GM21723 (cell line): ENCODE measurements around the gene IFITM5.
"Not testable (repeated sequence)": the region's sequence is repeated elsewhere in the genome, so short reads cannot be mapped to it uniquely, and the experiment has no call there.

Experiments
- ATAC-seq: cut with Tn5 transposase; IDR thresholded peaks from one replicate; pipeline ENCODE4 v1.9.1; 2021; ENCODE audit warnings: mild to moderate bottlenecking, moderate library complexity; ENCODE audit not compliant: unreplicated experiment

Gene IFITM5

DNA sequence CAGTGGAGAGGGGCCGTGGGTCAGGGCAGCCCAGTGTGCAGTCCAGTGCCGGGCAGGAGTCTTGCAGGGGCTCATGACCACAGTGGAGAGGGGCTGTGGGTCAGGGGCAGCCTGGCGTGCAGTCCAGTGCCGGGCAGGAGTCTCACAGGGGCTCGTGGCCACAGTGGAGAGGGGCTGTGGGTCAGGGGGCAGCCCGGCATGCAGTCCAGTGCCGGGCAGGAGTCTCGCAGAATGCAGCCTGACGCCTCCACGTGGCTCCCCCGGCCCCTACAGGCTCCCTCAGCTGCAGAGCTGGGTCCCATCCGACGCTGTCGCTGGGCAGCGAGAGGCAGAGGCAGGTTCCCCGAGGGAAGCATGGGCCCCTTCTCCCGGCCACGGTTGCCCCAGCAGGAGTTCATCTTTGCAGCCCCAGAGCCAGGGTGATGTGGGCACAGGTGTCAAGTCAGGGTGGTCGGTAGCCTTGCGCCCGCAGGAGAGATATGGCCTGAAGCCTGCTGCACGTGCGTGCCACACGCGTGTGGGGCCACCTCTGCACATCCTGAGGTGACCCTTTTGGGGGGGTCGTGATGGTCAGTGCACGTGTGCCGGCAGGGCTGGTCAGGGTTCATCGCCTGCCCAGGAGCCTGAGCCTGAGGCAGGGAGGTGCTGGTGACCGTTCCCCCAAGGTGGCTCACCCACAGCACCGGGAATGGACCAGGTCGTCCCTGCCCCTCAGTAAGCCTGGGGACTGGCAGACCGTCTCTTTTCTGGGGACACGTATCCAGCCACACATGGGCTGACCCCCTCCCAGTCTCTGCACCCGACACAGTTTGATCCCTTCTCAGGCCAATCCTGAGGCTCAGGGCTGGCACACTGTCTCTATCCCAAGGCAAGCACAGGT is 2.9 kb downstream of the IFITM5 start:
- no peak for ATAC-seq

DNA sequence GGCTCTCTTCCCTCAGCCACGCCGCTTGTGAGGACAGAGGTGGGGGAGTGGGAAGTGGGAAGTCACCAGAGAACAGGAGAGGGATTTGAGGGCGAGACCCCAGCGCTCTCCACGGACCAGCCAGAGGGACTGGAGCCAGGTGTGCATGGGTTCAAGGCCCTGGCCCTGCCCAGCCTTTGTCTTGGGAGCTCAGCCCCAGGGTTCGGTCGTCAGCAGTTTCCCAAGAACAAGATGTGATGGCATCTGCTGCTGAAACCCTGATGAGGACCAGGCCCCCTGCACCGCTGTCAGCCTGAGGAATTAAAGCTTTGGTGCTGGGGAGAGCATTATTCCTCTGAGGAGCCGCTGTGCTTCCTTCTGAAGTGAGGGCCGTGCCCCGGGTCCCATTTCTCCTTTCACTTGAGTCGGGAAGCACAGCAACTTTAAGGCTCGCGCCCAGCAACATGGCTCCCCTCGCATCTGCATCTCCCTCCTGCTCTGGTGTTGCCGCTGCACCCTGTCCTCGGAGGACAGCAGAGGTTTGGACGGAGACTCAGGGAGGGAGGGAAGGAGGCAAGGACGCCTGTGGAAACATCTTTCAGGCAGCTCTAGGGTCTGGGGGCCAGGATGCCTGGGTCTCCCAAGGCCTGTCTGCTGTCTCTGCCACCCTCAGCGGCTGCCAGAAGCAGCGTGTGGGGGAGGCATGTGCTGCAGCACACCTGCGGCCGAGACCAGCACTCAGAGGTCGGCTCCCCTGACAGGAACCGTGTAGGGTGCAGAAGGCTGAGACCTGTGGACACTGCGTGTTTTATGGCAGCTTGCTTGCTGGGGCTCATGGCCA is 3.8 kb downstream of the IFITM5 start:
- no peak for ATAC-seq

DNA sequence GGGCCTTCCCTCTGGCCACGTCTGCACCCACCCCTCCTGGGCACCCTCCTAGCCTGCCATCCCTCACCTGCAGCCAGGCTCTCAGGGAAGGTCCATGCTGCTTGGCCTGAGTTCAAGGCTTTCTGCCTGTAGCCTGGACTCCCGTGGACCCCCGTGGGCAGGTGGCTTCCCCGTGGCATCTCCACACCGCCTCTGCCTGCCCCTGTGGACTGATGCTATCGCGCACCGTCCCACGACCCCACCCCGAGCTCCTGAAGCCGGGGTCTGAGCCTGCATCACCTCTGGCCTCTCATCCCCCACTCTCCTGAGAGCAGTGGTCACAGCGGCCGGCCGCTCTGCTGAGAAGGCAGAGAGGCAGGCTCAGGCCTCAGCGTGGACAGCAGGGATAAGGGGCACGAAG is 4.5 kb downstream of the IFITM5 start:
- ATAC-seq: no peak

DNA sequence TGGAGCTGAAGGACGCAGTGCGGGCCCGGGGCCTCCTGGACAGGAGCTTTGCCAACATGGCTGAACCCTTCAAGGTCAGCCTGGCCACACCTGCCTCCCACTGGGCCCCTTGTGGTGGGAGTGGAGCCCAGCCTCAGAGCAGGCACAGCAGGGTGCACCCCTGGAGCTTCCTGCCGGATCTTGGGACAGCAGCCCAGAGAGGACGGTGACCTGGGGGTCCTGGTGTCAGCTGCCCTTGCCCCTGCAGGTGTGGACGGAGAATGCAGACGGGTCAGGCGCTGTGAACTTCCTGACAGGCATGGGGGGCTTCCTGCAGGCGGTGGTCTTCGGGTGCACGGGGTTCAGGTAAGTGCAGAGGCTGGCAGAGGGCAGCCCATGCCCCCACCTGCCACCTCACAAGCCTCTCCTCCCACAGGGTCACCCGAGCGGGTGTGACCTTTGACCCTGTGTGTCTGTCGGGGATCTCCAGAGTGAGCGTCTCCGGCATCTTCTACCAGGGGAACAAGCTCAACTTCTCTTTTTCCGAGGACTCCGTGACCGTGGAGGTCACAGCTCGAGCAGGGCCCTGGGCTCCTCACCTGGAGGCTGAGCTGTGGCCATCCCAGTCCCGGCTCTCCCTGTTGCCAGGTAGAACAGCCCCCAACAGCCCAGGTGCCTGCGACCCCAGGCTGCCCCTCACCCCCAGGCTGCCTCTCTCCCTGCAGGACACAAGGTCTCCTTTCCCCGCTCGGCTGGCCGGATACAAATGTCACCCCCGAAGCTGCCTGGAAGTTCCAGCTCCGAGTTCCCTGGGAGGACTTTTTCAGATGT is 5.3 kb downstream of the IFITM5 start:
- ATAC-seq: no peak

DNA sequence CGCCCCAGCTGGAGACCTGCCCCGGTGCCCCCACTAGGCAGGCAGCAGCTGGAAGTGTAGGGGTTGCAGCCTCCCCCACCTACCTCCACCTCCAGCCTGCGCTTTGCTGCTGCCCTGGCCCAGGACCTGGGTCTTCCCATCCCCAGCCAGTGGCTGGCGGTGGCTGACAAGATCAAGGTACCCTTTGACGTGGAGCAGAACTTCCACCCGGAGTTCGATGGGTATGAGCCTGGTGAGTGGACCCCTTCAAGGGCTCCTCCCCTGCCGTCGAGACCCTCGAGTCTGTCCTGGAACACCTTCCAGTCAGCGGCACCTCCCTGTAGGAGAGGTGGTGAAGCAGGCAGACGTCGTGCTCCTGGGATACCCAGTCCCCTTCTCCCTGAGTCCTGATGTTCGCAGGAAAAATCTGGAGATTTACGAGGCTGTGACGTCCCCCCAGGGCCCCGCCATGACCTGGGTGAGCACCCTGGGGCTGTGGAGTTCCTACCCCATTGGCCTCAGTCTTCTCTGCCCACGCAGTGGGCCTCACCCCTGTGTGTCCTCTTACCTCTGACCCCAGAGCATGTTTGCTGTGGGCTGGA is 6.0 kb downstream of the IFITM5 start:
- no peak for ATAC-seq

DNA sequence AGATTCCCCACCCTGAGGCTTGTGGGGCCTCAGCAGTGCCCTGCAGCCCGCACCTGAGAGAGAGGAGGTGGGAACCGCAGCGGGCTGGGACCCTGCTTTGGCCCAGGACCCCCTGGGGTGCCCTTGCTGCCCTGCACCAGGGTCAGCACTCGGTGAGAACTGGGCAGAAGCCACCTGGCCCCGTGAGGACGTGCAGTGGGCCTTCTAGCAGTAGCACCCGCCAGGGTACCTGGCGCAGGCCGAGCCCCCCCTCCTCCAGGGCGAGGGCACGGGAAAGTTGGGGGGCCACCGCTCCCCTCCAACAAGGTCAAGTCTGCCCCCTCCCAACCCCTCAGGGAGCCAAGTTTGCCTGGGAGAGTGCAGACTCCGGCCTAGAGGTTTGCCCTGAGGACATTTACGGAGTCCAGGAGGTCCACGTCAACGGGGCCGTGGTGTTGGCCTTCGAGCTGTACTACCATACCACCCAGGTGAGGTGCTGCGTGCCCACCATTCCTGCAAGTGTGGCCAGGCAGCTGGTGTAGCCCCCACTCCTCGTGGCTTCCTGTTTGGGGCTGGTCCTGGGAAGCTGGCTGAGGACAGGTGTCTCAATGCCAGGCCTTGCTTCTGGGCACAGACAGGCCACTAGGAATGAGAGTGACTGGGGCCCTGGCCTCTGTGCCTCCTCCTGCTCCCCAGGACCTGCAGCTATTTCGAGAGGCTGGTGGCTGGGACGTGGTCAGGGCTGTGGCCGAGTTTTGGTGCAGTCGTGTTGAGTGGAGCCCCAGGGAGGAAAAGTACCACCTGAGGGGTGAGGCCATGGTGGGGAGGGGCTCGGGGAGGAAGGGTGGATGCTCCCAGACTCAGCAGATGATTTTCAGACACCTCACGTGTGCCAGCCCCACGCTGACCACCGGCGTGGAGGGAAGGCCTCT is 6.9 kb downstream of the IFITM5 start:
- ATAC-seq: no peak

DNA sequence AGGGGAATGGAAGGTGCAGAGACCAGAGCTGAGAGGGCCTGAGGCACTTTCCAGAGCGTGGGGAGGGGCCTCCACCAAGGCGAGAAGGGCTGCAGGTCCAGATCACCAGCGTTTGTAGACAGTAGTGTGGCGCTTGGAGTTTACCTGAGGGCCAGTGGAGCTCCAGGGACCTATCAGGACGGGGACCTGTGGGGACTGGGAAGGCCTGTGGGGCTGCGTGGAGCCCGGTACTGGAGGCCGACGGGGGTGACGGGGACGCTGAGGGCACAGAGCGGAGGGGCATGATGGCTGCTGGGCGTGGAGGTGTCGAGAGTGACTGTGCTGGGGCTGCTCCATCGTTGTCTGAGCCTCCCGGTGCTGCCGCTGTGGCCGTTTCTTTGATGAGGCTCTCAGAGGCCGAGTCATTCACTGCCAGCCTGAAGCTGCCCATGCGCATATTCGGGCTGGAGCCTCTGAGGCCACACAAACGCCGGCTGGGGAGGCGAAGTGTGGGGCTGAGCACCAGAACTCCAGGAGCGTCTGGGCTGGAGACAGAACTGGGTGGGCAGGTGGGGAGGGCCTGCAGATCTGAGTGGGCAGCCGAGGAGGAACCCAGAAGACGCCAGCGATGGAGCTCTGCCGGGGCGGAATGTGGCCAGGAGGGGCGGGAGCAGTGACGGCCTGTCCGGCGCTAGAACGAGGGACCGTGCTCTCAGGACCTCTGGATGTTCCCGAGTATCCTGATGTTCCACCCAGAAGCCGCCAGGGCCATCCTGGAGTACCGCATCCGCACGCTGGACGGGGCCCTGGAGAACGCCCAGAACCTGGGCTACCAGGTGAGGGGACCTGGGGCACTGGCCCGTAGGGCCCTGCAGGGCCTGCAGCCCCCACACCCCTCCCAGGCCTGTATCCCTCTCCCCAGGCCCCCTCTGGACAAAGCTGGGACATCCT is 7.8 kb downstream of the IFITM5 start:
- ATAC-seq: no peak

DNA sequence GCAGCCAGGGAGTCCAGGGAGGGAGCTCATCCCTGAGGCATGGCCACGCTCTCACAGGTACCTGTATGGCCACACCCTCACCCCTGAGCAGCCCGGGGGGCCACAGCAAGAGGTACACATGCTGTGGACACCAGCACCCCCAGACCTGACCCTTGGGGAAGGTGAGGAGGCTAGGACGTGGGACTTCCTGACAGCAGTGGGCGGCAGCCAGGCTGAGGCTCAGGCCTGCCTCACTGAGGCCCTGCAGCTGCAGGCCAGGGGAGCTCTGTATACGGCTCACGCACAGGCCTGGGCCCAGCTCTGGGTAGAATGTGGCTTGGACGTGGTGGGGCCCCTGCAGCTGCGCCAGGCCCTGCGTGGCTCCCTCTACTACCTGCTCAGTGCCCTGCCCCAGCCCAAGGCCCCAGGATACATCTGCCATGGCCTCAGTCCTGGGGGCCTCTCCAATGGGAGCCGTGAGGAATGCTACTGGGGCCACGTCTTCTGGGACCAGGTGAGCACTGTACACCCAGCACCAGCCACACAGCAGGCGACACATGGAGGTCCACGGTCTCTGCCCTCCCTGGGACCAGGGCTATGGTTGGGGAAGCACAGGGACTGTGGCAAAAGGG is 8.6 kb downstream of the IFITM5 start:
- no peak for ATAC-seq

DNA sequence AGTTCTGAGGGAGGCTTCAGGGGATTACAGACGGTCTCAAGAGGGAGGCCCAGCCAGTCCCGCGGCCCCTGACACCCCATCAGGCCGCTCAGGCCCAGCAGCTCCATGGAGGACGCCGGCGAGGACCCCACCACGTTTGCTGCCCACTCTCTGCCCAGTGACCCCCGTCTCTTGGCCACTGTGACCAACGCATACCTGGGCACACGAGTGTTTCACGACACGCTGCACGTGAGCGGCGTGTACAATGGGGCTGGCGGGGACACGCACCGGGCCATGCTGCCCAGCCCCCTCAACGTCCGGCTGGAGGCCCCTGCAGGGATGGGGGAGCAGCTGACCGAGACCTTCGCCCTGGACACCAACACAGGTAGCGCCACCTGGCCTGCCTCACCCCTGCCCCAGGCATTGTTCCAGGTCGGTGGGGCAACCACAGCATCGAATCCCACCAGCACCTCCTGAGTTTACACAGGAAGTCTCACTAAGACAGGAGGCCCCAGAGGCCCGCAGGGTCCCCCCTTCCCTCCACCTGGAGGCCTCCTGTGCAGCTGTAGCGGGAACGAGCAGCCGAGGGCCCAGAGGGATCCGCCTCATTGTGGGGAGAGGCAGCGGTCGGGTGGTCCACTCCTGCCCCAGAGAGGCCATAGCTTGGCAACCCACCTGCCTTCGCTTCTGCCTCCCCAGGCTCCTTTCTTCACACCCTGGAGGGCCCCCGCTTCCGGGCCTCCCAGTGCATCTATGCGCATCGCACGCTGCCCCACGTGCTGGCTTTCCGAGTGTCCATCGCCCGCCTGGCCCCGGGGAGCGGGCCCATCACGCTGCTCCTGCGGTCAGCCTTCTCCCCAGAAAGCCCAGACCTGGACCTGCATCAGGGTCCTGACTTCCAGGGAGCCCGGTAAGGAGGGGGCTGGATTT is 9.4 kb downstream of the IFITM5 start:
- no peak for ATAC-seq

DNA sequence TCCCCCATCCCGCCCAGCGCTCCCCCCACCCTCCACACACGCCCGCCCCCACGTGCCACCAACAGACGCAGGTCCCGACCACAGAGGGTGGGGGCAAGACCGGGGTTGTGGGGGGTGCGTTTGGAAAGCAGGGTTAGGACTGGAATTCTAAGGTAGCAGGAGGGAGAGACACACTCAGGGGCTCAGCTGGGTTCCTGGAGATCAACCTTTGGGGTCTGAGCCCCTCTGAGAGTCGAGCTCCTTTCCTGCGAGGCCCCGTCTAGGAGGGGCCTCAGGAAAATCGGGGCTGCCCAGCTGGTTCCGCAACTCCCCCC is 10.0 kb downstream of the IFITM5 start:
- ATAC-seq: no peak

DNA sequence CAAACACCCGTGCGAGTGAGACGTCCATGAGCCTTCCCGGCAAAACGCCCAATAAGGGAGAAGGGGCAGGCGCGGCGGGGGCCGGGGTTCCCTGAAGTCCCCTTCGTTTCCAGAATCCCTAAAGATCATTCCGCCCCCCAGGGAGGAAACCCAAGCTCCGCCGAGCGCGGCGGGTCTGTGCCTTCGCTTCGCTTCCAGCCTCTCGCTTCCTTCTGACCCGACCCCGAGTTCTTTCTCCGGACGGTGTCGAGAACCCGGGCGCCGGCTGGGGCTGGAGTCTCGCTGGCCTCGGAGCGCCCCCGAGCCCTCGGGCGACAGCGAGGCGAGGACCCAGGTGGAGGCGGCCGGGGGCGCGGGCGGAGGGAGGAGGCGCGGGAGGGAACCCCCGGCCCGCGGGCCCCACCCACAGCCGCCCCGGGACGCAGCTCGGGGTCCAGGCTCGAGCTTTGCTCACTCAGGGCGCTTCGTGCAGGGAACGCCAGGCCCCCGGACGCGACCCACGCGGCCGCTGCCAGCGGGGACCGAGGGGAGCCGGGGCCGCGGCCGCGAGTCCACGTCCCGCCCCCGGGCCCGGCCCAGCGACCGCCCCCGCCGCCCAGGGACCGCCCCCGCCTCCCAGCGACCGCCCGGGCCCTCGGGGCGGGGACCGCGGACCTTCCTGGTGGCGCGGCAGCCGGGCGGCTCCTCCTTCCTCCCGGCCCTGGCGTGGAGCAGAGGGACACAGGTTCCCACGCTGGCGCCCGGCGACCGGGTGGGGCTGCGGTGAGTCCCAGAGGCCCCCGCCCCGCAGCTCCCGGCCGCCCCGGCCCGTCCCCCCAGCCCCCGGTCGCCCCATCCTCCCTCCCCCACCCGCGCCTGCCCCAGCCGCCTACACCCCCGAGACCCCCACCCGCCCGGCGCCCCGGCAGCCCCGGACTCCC is 10.6 kb downstream of the IFITM5 start, which contains the start of gene PGGHG:
TSS of gene PGGHG (plus strand) at position 649 of the 920 bp plus-strand sequence. CDS start 691 bp downstream, outside the sequence.
- peak; percentile 67 for ATAC-seq

DNA sequence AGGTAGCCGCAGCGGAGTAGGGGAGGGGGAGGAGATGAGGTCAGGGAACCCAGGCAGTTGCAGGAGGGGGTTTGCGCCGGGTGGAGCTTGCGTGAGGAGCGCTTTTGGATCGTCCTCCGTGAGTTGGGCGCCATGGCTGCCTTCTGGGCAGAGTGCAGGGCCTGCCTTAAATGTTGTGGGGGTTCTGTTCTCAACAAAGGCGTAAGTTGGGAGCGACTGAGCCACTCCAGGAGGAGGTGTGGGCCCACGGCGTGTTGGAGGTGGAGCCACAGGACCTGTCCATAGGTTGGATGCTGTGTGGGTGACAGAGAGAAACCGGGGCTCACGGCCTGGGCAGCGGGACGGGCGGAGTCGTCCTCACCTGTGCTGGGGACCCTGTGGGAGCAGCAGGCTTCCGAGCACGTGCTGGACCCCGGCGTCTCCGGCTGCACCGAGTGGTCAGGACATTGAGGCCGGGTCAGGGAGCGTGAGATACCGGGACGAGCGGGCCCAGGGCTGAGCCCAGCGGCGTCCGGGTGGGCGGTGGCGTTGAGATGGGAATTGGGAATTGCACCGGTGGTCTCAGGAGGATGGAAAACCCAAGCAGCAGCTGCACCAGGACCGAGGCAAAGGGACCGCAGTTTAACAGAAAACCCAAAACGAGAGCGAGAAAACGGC is 11.4 kb downstream of the IFITM5 start:
- ATAC-seq: no peak

DNA sequence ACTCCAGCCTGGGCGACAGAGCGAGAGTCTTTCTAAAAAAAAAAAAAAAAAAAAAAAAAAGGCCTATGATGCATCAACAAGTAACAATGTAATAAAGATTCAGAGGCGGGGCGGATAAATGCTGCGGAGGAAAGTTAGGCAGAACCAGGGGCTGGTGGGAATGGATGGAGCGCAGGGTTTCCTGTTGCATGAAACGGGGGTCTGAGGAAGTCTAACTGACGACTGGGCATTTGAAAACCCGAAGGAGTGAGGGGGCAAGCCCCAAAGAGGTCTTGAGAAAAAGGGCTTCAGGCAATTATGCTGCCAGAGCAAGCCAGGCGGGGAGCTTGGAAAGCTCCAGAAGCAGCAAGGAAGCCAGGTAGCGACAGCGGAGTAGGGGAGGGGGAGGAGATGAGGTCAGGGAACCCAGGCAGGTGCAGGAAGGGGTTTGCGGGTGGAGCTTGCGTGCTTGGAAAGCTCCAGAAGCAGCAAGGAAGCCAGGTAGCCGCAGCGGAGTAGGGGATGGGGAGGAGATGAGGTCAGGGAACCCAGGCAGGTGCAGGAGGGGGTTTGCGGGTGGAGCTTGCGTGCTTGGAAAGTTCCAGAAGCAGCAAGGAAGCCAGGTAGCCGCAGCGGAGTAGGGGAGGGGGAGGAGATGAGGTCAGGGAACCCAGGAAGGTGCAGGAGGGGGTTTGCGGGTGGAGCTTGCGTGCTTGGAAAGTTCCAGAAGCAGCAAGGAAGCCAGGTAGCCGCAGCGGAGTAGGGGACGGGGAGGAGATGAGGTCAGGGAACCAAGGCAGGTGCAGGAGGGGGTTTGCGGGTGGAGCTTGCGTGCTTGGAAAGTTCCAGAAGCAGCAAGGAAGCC is 12.1 kb downstream of the IFITM5 start:
- not testable (repeated sequence) for ATAC-seq

DNA sequence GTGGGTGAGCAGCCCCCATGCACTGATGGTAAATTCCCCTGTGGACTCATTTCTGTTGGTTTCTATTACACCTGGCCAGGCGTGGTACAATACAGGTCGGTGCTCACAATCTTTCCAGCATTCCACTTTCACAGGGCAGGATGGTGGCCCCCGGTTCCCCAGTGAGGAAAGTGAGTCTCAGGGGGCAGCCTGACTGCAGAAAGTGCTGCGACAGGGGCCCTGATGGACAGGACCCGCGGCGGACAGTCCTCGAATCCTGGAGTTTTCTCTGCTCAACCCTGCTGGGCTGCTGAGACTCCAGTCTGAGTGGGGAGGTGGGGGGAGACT is 13.5 kb downstream of the IFITM5 start:
- no peak for ATAC-seq
